ENCODE measurements around the gene FAM174C.
A peak's percentile ranks its signal among the peaks of the same experiment; 100 is the strongest.

The FAM174C gene

DNA sequence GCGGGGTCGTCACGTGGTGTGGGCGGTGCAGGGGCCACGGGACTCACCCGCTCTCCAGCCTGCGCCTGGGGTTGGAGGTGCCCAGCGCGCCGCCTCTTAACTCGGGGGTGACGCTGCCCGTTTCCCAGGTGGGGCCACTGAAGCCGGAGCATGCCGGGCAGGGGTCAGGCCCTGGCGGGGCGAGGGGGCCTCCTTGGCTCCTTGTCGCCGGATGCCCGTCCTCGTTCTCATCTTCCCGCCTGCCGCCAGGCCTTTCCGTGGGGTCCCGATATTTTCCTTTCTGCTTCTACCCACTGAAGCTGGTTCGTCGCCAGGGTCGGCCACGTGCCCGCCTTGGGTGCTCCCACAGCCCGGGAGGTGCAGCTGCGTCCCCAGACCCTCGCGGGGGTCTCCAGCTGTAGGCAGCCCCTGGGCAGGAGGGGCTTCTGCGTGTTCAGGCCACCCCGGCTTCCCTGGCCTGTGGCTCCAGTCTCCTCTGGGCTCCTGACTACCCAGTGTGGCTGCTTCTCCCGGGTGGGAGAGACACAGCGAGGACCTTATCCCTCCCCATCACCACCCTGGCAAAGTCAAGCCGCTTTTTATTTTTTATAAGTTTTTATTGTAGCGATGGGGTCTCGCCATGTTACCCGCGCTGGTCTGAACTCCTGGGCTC, 772 bp downstream of the FAM174C start:
- DNase-seq: no peak

DNA sequence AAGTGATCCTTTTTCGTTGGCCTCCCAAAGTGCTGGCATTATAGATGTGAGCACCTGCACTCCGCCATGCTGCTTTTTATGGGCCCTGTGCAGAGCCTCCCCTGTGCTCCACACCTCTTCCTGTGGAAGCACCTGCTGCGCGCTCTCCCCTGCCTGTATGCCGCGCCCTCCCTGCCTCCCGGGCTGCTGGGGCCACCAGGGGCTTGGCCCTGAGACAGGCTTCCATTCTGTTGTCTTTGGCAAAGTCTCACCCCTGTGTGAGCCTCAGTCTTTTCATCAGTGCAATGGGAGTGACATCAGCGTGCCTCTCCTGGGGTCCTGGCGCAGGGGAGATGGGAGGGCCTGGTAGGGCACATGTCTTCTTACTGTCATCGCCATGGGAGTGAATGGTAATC, 1.3 kb downstream of the FAM174C start:
- no peak for DNase-seq

DNA sequence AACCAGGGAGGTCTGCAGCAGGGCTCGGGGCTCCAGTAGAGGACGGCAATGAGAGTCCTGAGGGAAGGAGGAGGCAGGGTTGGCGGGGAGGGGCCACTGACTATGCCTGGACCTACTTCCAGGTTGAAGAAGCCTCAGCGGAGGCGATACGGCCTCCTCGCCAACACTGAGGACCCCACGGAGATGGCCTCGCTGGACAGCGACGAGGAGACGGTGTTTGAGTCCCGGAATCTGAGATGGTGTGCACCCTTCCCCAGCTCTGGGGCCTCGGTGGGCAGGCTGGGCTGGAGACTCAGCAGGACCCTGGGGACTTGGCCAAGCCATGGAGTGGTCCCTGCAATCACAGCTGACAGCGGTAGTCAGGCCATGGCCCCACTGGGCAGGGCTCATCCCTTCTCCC, 1.7 kb downstream of the FAM174C start:
- DNase-seq: no peak

DNA sequence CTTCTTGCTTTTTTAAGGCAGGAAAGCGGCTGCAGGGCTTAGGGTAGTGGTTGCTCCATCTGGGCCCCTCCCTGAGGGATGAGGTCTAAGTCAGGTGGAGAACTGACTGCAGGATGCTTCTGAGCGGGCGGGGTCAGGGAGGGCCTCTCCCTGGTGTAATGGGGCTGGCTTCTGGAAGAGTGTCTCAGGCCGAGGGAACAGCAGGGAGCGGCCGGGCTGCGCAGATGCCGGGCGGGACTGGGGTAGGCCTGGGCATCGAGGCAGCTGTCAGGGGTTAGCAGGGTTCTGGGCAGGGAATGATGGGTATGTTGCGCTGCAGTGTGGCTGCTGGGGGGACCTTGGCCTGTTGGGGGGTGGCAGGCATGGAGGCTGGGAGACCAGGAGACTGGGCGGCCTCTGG, 2.7 kb downstream of the FAM174C start:
- no peak for DNase-seq

DNA sequence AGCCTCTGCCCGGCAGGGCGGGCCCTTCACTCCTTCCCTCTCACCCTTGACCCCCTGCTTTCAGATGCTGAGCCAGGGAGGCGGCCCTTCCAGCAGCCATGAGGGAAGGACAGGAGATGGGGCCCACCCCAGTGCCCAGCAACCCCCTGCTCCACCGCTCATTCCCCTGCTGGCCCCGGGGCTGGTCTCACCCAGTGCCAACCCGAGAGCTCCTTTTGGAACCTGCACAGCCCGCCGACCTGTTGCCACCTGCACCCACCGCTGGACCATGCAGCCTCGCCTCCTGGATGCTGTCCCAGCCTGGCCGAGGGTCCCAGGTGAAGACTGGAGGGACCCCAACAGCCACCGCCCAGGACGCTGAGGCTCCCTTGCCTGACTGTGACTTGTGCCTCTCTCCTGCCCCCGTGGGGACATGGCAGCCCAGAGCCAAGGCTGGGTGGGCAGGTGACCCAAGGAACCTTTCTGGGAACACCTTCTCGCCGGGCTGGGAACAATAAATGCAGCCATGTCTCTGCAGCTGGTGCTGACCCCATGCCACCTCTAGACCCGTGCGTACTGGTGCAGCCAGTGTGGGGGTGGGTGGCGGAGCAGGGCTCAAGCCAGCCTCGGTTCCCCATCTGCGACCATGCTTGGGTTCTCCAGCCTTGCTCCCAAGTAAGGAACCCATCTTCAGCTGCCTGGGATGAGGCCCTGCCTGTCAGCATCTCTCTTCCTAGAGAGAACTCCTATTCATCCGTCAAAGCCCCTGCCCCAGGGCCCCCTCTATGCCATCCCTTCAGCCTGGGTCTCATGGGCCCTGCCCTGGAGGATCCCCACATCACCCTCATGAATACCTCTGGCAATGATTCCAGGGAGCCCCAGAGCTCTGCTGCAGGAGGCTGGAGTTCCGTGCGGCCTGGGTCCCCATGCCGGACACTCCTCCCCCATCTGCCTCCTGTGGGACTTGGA, 3.7 kb downstream of the FAM174C start:
- no peak for DNase-seq

DNA sequence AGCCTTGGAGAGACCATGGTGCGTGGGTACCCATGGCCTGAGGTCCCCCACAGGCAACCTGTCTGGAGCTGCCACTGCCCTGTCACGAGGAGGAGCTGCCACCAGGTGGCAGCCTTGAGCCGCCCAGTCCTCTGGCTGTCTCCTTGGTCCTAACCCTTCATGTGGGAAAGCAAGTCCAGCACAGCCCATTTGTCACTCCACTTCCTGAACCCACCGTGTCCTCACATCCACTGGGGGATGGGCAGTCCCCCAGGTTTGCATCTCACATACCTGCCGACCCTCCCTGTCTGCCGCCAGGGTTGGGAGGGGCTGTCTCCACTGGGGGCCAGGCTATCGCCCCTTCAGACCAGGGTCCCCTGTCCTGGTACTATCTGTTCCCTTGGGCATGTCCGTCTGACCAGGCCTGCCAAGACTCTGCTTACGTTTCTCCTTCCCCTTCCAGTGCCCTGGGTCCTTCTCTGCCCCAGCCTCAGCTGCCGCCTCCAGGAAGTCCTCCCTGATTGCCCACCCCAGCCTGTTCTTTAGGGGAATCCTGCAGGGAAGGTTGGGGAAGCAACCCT, 4.5 kb downstream of the FAM174C start:
- peak; percentile 82 for DNase-seq

DNA sequence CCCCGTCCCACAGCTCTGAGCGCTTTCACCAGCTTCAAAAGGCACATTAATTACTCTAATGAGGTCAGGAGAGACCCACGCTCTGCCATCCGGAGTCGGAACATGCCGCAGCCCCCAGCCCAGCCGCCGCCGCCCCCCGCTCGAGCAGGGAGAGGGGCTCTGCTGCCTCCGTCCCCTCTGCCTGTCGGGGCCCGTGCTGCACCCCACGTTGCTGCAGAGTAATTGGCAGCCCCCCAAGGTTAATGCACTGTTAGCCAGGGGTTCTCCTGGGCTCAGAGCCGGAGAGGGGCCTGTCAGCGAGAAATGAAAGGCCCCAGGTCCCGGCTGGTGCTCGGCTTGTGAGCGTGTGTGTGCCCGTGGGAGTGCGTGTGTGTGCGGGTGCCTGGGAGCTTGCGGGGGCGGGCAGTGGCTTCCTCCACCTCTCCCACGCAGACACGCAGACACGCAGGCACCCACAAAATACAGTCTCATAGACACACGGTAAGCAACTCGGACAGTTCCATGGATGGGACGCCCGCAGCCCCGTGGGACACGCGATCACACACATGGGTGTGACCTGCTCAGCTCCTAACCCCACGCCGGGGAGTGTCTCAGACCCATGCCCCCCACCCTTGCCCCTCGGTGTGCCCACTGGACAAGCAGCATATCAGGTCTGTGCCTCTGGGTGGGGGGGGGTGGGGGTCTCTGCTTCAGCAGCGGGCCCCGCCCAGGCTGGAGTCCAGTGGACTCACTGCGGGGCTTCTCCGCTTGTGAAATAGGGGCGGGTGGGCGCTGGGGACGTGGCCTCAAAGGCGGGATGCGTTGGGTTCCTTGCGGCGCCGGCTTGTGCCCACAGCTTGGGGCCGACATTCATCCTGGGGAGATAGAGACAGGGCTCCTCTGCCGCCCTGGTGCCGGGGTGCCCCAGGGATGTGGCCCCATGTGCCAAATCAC, 5.6 kb downstream of the FAM174C start:
- DNase-seq: no peak

DNA sequence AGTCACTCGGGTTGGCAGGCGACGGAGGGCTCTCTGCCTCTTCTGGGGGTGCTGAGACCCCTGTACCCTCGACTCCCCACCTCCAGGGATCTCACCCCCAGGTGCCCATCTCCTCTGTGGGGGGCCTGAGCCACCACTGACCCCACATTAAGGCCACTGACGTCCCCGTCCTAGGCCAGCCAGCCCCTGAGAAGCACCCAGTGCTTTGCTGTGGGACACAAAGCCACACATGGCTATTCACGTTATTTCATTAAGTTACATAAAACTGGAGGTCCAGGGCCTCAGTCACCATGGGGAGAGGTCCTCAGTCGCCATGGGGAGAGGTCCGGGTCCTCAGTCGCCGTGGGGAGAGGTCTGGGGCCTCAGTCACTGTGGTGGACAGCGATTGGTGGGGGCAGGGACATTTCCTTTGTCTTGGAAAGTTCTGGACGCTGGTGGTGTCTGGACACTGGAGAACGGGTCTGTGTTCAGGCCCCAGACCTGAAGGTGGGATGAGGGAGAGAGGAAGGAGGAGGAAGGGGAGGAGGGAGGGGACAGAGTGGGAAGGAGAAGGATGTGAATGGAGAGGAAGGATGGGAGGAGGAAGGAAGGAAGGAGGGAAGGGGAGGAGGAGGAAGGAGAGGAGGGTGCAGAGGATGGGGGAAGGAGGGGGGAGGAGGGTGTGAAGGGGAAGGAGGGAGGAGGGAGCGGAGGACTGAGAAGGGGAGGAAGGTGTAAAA, 6.4 kb downstream of the FAM174C start:
- no peak for DNase-seq

DNA sequence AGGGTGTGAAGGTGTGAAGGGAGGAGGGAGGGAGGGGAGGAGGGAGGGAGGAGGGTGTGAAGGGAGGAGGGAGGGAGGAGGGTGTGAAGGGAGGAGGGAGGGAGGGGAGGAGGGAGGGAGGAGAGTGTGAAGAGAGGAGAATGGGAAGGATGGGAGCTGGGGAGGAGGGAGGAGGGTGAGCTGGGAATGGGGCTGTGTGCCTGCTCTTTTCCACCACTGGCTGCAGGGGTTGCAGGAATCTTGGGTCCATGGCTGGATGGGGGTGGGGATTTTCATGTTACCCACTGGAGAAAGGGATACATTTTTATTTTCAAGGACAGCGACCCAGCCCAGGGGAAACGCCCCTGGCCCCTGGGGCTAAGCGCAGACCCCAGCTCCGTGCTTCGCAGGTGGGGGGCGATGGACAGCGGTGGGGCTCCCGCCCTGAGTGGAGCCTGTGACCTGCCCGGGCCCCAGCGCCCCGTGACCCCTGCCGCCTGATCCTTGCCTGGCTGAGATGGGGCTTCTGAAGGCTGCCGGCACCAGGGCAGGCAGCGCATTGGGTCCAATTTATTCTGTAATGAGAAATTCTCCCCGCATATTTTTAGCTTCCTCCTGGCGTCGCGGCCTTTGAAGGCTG, 7.4 kb downstream of the FAM174C start:
- no peak for DNase-seq

DNA sequence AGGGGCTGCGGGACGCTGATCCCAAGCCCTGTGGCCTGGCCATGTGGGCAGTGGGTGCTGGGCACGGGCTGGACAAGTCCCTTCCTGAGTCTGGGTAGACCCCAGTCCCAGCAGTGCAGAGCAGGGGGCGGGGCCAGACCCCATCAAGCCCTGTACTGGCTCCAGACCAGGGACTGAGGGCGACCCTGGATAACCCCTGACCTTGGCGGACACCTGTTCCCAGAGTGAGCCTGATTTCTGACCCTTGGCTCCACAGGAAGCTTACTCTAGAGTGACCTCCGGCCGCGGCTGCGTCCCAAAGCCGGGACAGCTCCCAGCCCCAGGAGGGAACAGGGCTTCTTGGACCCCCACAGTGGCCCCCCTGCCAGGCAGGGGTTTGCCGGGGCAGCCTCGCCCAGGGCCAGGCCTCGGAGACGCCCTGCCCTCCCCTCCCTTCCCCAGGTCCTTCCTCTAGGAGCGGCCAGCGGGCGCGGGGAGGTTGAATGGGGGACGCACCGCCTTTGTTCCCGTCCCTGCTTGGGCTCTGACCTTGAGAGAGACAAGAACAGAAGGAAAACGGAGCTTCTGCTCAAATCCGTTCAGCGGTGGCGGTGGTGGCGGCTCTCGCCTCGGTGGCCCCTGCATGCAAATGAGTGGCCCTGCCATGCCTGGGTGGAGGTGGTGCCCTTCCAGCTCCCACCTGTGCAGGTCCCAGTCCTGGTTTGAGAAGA, 8.0 kb downstream of the FAM174C start:
- no peak for DNase-seq

DNA sequence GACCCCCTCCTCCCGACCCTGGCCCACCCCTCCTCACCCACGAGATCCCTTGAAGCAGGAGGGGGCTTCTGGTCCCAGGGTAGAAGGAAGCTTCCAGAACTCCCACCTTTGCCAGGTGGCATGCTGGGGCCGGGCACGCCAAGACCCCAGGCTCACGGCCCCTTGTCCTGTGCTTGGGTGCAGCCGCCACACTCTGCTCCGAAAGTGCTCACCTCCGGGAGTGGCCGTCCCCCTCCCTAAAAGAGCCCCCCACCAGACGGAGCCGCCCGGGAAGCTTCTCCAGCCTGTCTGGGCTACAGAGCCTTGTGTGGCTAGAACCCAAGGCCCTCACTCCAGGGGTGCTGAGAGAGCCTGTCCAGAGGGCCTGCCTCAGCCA, 8.6 kb downstream of the FAM174C start:
- no peak for DNase-seq

DNA sequence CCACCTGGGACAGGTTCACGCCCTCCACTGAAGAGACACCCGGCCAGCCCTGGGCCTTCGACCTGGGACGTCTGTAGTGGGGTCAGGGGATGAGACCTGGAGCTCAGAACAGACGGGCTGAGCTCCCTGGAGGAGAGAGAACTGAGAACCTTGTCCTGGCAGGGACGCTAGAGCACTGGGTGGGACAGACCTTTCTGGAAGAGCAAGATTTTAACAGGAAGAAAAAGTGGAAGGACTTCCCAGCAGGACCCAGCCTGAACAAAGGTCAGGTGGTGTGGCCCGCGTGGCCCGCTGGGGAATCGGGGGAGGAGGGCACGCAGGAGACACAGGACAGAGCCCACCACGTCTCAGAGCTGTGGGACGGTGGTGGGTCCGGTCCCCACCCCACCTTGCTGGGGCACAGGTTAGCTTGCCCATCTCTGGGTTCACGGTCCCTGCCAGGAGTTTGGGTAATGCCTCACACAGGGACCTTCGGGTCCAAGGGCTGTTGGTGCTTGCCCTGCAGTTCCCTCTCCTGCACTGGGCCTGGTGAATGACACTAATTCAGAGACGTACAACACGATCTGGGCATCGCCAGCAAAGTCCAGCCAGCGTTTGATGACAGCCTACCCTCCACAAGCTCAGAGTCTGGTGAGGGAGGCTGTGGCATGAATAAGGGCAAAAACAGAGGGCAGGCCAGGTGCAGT, 9.1 kb downstream of the FAM174C start:
- no peak for DNase-seq

DNA sequence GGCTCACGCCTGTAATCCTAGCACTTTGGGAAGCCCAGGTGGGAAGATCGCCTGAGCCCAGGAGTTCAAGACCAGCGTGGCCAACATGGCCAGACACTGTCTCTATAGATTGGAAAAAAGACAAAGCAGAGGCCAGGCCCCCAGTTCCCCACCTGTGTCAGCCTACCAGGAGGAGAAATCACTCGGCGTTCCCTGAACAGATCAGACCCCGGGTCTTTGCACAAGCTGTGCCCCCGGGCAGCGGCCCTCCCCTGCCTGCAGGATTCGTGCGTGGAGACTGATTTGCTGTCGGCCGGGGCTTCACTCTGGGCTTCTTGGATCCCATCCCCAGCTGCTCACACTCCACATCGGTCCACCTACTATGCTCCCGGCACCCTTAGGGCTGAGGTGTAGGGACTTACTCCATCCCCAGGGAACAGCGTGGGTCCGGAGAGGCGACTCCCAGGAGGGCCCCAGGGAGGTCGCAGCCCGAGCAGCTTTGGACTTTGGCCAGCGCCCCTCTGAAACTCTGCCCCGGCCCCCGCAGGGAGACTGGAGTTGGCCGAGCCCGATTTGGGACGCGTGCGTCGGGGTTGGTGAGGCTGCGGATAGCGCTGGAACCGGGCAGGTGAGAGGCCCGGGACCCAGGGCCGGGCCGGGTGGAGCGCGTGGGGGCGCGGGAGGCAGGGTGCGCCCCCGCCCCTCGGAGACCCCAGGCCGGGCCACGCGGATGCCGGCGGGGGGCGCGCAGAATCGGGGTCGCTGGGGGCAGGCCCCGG, 9.8 kb downstream of the FAM174C start:
- DNase-seq: no peak

DNA sequence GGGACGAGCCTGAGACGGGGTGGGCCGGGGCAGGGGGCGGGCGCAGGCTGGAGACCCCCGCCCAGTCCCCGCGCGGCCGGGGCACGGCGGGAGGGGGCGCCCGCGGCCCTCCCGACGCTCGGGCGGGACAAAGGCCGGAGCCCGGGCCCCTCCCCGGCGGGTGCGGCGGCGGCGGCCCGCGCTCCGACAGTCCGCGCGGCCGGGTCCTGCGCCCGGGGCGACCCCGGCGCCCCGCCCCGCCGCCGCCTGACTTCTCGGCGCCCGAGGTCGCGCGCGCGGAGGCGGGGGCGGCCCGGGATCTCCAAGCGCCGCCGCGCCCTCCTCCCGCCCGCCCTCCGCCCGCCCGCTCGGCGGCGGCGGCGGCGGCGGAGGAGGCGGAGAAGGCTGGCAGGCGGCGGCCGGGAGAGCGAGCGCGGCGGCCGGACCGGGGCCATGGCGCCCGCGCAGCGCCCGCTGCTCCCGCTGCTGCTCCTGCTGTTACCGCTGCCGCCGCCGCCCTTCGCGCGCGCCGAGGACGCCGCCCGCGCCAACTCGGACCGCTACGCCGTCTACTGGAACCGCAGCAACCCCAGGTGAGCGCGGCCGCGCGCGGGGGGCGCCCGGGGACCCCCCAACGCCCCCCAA, 10.5 kb downstream of the FAM174C start, which contains the start of gene EFNA2:
Gene EFNA2 (plus strand): TSS at position 137 of the 624 bp plus-strand sequence. CDS start 296 bp downstream, at position 433.
- DNase-seq: no peak

DNA sequence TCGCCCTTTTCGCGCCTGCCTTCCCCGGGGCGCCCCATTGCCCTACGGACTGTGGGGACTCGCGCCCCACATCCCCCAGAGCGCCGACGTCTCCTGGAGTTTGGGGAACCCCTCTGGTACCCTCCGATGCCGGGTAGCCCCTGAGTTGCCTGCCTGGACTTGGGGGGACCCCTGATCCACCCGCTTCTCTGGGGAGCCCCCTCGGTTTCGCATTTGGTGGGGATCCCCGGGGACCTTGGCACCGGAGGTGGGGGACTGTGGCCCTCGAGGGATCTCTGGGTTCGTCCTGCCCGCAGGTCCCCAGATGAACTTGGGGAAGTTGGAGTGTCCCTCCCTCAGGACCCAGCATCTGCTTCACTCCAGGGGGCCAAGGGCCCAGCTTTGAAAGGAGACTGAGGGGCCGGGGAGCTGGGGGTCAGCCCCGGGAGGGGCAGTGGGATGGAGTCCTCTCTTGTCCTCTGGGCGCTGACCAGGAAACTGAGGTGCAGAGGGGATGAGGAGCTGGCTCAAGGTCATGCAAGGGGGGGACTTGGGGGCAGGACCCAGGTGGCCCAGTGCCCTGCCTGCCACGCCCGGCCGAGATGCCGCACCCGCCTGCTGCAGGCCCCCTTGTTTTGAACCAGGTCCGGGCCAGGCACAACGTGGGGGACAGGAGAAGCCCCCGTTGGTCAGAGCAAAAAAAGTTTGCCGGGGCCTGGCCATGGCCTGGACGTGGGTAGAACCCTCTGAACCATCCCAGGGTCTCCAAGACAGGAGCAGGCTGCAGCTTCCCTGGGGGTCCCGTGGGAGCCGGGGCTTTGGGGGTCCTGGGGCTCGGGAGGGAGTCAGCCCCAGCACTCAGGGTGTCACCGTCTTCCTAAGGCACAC, 11.4 kb downstream of the FAM174C start:
- no peak for DNase-seq

DNA sequence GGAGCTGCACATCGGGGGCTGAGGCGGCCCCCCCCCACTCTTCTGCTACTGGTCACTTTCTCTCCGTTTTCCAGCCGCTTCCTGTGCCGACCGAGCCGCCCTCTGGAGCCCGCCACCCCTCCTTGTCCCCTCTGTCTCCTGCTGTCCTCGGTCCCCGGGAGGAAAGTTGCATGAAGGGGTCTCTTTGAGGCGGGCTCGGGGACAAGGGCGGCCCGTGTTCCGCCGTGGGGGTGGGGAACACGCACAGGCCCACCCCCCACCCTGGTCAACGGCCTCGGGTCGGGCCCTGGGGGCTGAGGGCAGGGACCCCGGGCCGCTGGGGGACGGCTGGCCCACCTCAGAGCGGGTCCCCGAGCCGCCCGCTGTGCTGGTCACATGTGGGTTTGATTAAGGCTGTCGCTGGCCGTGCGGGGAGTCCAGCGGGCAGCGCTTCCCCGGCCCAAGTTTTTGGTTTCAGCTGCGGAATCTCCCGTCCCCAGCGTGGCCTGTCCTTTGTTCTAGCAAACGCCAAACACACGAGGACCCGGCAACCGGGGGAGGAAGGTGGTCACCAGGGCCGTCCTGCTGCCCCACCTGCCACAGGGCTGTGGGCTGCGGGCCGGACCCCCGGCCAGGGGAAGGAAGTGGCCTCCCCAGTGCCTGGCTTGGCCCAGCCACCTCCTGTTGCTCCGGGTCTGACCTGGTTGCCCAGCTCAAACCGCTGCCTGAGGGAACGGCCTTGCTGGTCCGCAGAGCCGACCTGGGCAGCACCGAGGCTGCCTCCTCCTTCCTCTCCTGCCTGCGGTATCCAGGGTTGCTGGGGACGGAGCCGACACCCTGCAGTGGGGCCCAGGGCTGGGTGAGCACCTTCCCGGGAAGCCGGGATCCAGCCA, 12.3 kb downstream of the FAM174C start:
- DNase-seq: no peak

DNA sequence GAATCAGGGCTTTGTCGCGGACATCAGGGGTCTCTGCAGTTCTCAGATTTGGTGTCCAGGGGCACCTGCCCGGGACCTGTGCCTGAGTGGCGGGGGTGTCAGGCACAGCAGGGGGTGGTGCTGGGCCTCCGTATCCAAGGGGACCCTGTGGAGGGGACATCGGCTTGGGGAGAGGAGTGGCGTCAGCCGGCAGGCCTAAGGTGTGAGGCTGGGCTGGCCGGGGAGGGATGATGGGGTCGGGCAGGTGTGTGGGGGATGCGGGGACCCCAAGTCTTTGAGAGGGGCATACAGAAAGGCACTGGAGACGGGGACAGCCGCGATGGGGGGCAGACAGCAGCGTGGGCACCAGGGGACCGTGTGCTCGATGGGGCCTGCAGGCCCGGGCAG, 12.9 kb downstream of the FAM174C start:
- DNase-seq: no peak
